ENCODE results near the gene NUP37.
A peak's percentile ranks its signal among the peaks of the same experiment; 100 is the strongest.
"Not testable (repeated sequence)": the region's sequence is repeated elsewhere in the genome, so short reads cannot be mapped to it uniquely, and the experiment has no call there.

Gene NUP37

GRCh38 chr12:102120886-102121285 lies 972 bp upstream of the NUP37 start:
- Histone ChIP-seq H3K9me3 (ENCODE audit: insufficient read depth, low read depth, low read length) (no peaks in the 10 kb centered on the region), H3K36me3 (ENCODE audit: insufficient read depth, low read depth, low read length) (peaks cover 49% of the 10 kb centered on the region), H3K4me1 (ENCODE audit: insufficient read depth, low read length) (peaks cover 7% of the 10 kb centered on the region), H3K9ac (ENCODE audit: low read depth, low read length) (peak overlapping the region; percentile 98), H3K4me3 (ENCODE audit: low read length) (peak overlapping the region; percentile 95), H3K27me3 (ENCODE audit: insufficient read depth, low read length) (no peaks in the 10 kb centered on the region), H3K27ac (ENCODE audit: low read length) (peak overlapping the region; percentile 41)

- Histone ChIP-seq H3K27me3 (ENCODE audit: insufficient read depth, low read length) (no peaks in the 10 kb centered on the region), H3K27ac (ENCODE audit: low read length) (peak overlapping the region; percentile 41), H3K9me3 (ENCODE audit: insufficient read depth, low read depth, low read length) (no peaks in the 10 kb centered on the region), H3K9ac (ENCODE audit: low read depth, low read length) (peak overlapping the region; percentile 98), H3K4me1 (ENCODE audit: insufficient read depth, low read length) (peaks cover 7% of the 10 kb centered on the region), H3K36me3 (ENCODE audit: insufficient read depth, low read depth, low read length) (peaks cover 49% of the 10 kb centered on the region), H3K4me3 (ENCODE audit: low read length) (peak overlapping the region; percentile 95)
These were observed 605 bp upstream of the NUP37 start for GRCh38 chr12:102120564-102120873.

- no peaks in the 10 kb centered on the region for H3K27me3 ChIP-seq (ENCODE audit: insufficient read depth, low read length)
- peaks cover 10% of the 10 kb centered on the region for H3K4me1 ChIP-seq (ENCODE audit: insufficient read depth, low read length)
- H3K9ac ChIP-seq (ENCODE audit: low read depth, low read length): peak overlapping the region; percentile 98; the same call in 1 of the 2 replicates
- no peaks in the 10 kb centered on the region for H3K9me3 ChIP-seq (ENCODE audit: insufficient read depth, low read depth, low read length)
- H3K36me3 ChIP-seq (ENCODE audit: insufficient read depth, low read depth, low read length): peaks cover 39% of the 10 kb centered on the region
- H3K4me3 ChIP-seq (ENCODE audit: low read length): peak overlapping the region; percentile 95
- H3K27ac ChIP-seq (ENCODE audit: low read length): no peak overlapping the region
These were observed 1.0 kb downstream of the NUP37 start for GRCh38 chr12:102118874-102119273.

GRCh38 chr12:102116392-102116791 lies 3.5 kb downstream of the NUP37 start:
- Histone ChIP-seq H3K4me3 (ENCODE audit: low read length) (no peak overlapping the region), H3K9me3 (ENCODE audit: insufficient read depth, low read depth, low read length) (no peaks in the 10 kb centered on the region), H3K9ac (ENCODE audit: low read depth, low read length) (no peak overlapping the region), H3K27ac (ENCODE audit: low read length) (no peak overlapping the region), H3K36me3 (ENCODE audit: insufficient read depth, low read depth, low read length) (peaks cover 41% of the 10 kb centered on the region), H3K4me1 (ENCODE audit: insufficient read depth, low read length) (peaks cover 21% of the 10 kb centered on the region), H3K27me3 (ENCODE audit: insufficient read depth, low read length) (no peaks in the 10 kb centered on the region)

GRCh38 chr12:102114212-102114611 lies 5.7 kb downstream of the NUP37 start:
- Histone ChIP-seq H3K27me3 (ENCODE audit: insufficient read depth, low read length) (no peaks in the 10 kb centered on the region), H3K4me1 (ENCODE audit: insufficient read depth, low read length) (peaks cover 17% of the 10 kb centered on the region; the same call in 1 of the 2 replicates), H3K4me3 (ENCODE audit: low read length) (no peak overlapping the region), H3K27ac (ENCODE audit: low read length) (no peak overlapping the region), H3K9me3 (ENCODE audit: insufficient read depth, low read depth, low read length) (no peaks in the 10 kb centered on the region), H3K9ac (ENCODE audit: low read depth, low read length) (no peak overlapping the region; the same call in 1 of the 2 replicates), H3K36me3 (ENCODE audit: insufficient read depth, low read depth, low read length) (peaks cover 62% of the 10 kb centered on the region)

DNA sequence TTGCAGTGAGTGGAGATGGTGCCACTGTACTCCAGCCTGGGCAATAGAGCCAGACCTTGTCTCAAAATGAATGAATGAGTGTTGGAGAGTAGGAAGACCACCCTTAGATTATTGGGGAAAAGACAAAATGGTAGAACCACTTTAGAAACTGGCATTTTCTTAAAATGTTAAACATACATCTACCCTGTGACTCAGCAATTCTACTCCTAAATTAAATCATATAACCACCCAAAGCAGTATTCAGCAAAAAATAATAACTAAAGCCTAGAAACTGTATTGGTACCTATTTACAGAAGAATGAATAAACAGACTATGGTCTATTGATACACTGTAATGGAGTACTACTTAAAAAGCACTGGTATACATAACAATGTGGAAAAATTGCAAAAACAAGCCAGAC lies 9.1 kb downstream of the NUP37 start:
- Histone ChIP-seq H3K27me3 (ENCODE audit: insufficient read depth, low read length) (no peaks in the 10 kb centered on the region), H3K4me3 (ENCODE audit: low read length) (no peak overlapping the region), H3K36me3 (ENCODE audit: insufficient read depth, low read depth, low read length) (peaks cover 70% of the 10 kb centered on the region), H3K9ac (ENCODE audit: low read depth, low read length) (no peak overlapping the region), H3K27ac (ENCODE audit: low read length) (no peak overlapping the region), H3K4me1 (ENCODE audit: insufficient read depth, low read length) (peaks cover 17% of the 10 kb centered on the region; the same call in 1 of the 2 replicates), H3K9me3 (ENCODE audit: insufficient read depth, low read depth, low read length) (peaks cover 13% of the 10 kb centered on the region; the same call in 1 of the 2 replicates)

- peaks cover 13% of the 10 kb centered on the region; the same call in 1 of the 2 replicates for H3K9me3 ChIP-seq (ENCODE audit: insufficient read depth, low read depth, low read length)
- no peak overlapping the region for H3K27ac ChIP-seq (ENCODE audit: low read length)
- no peak overlapping the region for H3K9ac ChIP-seq (ENCODE audit: low read depth, low read length)
- peaks cover 6% of the 10 kb centered on the region; the same call in 1 of the 2 replicates for H3K4me1 ChIP-seq (ENCODE audit: insufficient read depth, low read length)
- H3K4me3 ChIP-seq (ENCODE audit: low read length): no peak overlapping the region
- no peaks in the 10 kb centered on the region for H3K27me3 ChIP-seq (ENCODE audit: insufficient read depth, low read length)
- H3K36me3 ChIP-seq (ENCODE audit: insufficient read depth, low read depth, low read length): peaks cover 89% of the 10 kb centered on the region
These were observed 11.9 kb downstream of the NUP37 start for GRCh38 chr12:102107970-102108369.

- Histone ChIP-seq H3K36me3 (ENCODE audit: insufficient read depth, low read depth, low read length) (peaks cover 92% of the 10 kb centered on the region), H3K4me1 (ENCODE audit: insufficient read depth, low read length) (no peaks in the 10 kb centered on the region), H3K9ac (ENCODE audit: low read depth, low read length) (no peak overlapping the region), H3K27ac (ENCODE audit: low read length) (no peak overlapping the region), H3K9me3 (ENCODE audit: insufficient read depth, low read depth, low read length) (peaks cover 13% of the 10 kb centered on the region; the same call in 1 of the 2 replicates), H3K27me3 (ENCODE audit: insufficient read depth, low read length) (no peaks in the 10 kb centered on the region), H3K4me3 (ENCODE audit: low read length) (no peak overlapping the region)
These were observed 13.0 kb downstream of the NUP37 start for GRCh38 chr12:102106905-102107304.

- H3K9ac ChIP-seq (ENCODE audit: low read depth, low read length): no peak overlapping the region
- no peak overlapping the region for H3K27ac ChIP-seq (ENCODE audit: low read length)
- peaks cover 59% of the 10 kb centered on the region for H3K36me3 ChIP-seq (ENCODE audit: insufficient read depth, low read depth, low read length)
- no peaks in the 10 kb centered on the region for H3K9me3 ChIP-seq (ENCODE audit: insufficient read depth, low read depth, low read length)
- no peaks in the 10 kb centered on the region for H3K4me1 ChIP-seq (ENCODE audit: insufficient read depth, low read length)
- H3K27me3 ChIP-seq (ENCODE audit: insufficient read depth, low read length): no peaks in the 10 kb centered on the region
- no peak overlapping the region for H3K4me3 ChIP-seq (ENCODE audit: low read length)
These were observed 23.1 kb downstream of the NUP37 start for GRCh38 chr12:102096855-102097254.

DNA sequence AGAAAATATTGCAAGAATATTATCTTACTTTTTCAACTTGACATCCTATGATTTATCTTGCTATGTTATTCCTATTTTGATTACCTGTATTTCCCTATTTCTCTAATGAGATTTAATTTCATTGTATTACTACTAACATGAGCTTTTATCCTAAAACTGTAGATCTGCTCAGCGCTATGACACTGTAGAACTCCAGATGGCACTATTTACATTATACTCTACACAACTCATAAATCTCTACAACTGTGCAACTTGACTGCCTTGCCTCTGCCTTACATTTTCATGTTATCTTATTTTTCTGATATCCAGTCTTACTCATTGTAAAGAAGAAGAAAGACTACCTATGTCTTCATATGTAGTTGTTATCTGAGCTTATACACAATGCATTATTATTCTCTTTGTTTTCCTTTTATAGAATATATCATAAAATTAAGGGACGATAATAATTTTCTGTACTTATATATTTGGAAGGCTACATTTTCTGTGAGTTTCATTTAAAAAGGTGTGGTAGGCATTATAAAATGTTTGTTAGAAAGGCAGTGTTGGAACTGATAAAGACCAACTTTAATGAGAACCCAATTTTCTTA lies 24.1 kb downstream of the NUP37 start:
- Histone ChIP-seq H3K9me3 (ENCODE audit: insufficient read depth, low read depth, low read length) (peaks cover 3% of the 10 kb centered on the region; the same call in 1 of the 2 replicates), H3K4me3 (ENCODE audit: low read length) (no peak overlapping the region), H3K27ac (ENCODE audit: low read length) (no peak overlapping the region), H3K36me3 (ENCODE audit: insufficient read depth, low read depth, low read length) (peaks cover 60% of the 10 kb centered on the region), H3K9ac (ENCODE audit: low read depth, low read length) (no peak overlapping the region), H3K4me1 (ENCODE audit: insufficient read depth, low read length) (no peaks in the 10 kb centered on the region), H3K27me3 (ENCODE audit: insufficient read depth, low read length) (no peaks in the 10 kb centered on the region)

DNA sequence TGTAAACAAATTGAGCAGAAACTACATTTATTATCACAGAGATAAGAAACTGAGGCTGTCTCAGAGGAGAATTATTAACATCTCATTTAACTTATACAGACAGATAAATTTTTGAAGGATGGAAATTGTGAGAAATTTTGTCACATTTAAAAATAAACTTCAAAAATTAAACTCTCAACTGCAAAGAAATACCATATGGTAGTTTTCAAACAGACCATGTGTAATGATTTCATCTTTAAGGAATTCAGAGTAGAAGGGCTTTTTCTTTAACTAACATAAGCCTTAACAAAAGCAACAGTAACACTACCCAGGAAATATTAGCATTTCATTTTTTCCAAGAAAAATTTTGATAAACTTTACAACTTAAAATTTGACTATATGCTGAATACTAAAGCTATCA lies 26.6 kb downstream of the NUP37 start:
- Histone ChIP-seq H3K4me3 (ENCODE audit: low read length) (no peak overlapping the region), H3K9ac (ENCODE audit: low read depth, low read length) (no peak overlapping the region), H3K4me1 (ENCODE audit: insufficient read depth, low read length) (no peaks in the 10 kb centered on the region), H3K27me3 (ENCODE audit: insufficient read depth, low read length) (no peaks in the 10 kb centered on the region), H3K9me3 (ENCODE audit: insufficient read depth, low read depth, low read length) (peaks cover 14% of the 10 kb centered on the region), H3K27ac (ENCODE audit: low read length) (no peak overlapping the region), H3K36me3 (ENCODE audit: insufficient read depth, low read depth, low read length) (peaks cover 48% of the 10 kb centered on the region)

GRCh38 chr12:102089228-102089835 lies 30.6 kb downstream of the NUP37 start:
- not testable (repeated sequence) for H3K27ac ChIP-seq (ENCODE audit: low read length); H3K4me3 ChIP-seq (ENCODE audit: low read length); H3K27me3 ChIP-seq (ENCODE audit: insufficient read depth, low read length); H3K4me1 ChIP-seq (ENCODE audit: insufficient read depth, low read length); H3K9ac ChIP-seq (ENCODE audit: low read depth, low read length)
- Histone ChIP-seq H3K9me3 (ENCODE audit: insufficient read depth, low read depth, low read length) (peaks cover 14% of the 10 kb centered on the region), H3K36me3 (ENCODE audit: insufficient read depth, low read depth, low read length) (peaks cover 30% of the 10 kb centered on the region)
